Esophagus squamous epithelium (tissue), 5 donors: ENCODE results near the gene SMIM41. TPM values are rescaled to one million over a fixed set of nuclear protein-coding genes. Genes with fewer than 3 reads are reported as not detected.
A peak's percentile ranks its signal among the peaks of the same experiment; 100 is the strongest.

ENCODE experiments used
- DNase-seq: peaks from one replicate; lab custom pipeline; 2025; lab: John Stamatoyannopoulos, UW
- H3K27ac ChIP-seq, 4 donors: fragments of 200-600 bp; sonication (generic); one replicate each; pipeline ENCODE4 v1.5.1; 2016 to 2019; ENCODE audit warnings: mild to moderate bottlenecking in 1 of 4
- H3K27me3 ChIP-seq, 4 donors: fragments of 200-600 bp; sonication (generic); 1 replicate in 3 of 4; 2 replicates in 1 of 4; pipeline versions ENCODE4 v1.5.1 to v1.6.0; 2017 to 2021; ENCODE audit warnings: antibody characterized with exemption in 1 of 4
- H3K36me3 ChIP-seq, 3 donors: fragments of 200-600 bp; sonication (generic); one replicate each; pipeline ENCODE4 v1.5.1; 2016 to 2019
- H3K4me1 ChIP-seq, 3 donors: fragments of 200-600 bp; sonication (generic); one replicate each; pipeline ENCODE4 v1.5.1; 2017 to 2019
- H3K4me3 ChIP-seq, 4 donors: fragments of 200-600 bp; sonication (generic); 1 replicate in 3 of 4; 2 replicates in 1 of 4; pipeline ENCODE4 v1.5.1; 2016 to 2019; ENCODE audit warnings: mild to moderate bottlenecking in 2 of 4, moderate library complexity in 1 of 4
- H3K9me3 ChIP-seq, 3 donors: fragments of 200-600 bp; sonication (generic); one replicate each; pipeline ENCODE4 v1.5.1; 2016 to 2019
- POLR2A ChIP-seq, 4 donors: fragments of 450-650 bp; IDR thresholded peaks; one replicate each; pipeline ENCODE4 v1.6.1; 2017; ENCODE audit warnings: antibody characterized with exemption in 4 of 4, mild to moderate bottlenecking in 4 of 4, moderate library complexity in 3 of 4
- WGBS, 2 donors: methylation state at CpG; one replicate each; pipeline ENCODE4 v1.1.5; 2018; 5-methylcytosine and 5-hydroxymethylcytosine counted together
- intact Hi-C: fragments of 100-400 bp; cut with DNase I; formaldehyde crosslinking; loops from one replicate; pipeline ENCODE4 v1.15.0; 2022
- total RNA-seq, 4 donors: library from RNA; depleted of rRNA; stranded (reverse); fragments of >200 nt; gene quantifications; one replicate each; pipeline ENCODE4 v1.1.0, GENCODE V29; 2016
- TF ChIP-seq, protein P1 (sequence below), 6 experiments: fragments of 450-650 bp in 4 of 6; fragments of 200-600 bp in 2 of 6; sonication (generic) in 2 of 6; IDR thresholded peaks; one replicate each; pipeline ENCODE4 v1.5.1; 2016 to 2019; ENCODE audit warnings: antibody characterized with exemption in 6 of 6, mild to moderate bottlenecking in 4 of 6, moderate library complexity in 4 of 6
- donor health status: DM: yes; HTN: yes; CAD: no.

Gene SMIM41
- total RNA-seq, 4 donors from 2014 or later = 0.50 to 5.7 (median 1.8) TPM; not detected in 1

GRCh38 chr12:52145228-52146088, 66.0 kb downstream of the SMIM41 start:
- no peaks in the 10 kb centered on the region for H3K36me3 ChIP-seq
- H3K4me1 ChIP-seq = peaks cover 63 to 93% (median 67%) of the 10 kb centered on the region in 3 donors
- no peaks in the 10 kb centered on the region for H3K9me3 ChIP-seq
- peak overlapping the region; percentile 98 to 100 (median 99) for H3K27ac ChIP-seq
- no peak for DNase-seq
- no peak for TF ChIP-seq POLR2A (IDR thresholded peaks at IDR 0.05)
- TF ChIP-seq, protein P1, sequence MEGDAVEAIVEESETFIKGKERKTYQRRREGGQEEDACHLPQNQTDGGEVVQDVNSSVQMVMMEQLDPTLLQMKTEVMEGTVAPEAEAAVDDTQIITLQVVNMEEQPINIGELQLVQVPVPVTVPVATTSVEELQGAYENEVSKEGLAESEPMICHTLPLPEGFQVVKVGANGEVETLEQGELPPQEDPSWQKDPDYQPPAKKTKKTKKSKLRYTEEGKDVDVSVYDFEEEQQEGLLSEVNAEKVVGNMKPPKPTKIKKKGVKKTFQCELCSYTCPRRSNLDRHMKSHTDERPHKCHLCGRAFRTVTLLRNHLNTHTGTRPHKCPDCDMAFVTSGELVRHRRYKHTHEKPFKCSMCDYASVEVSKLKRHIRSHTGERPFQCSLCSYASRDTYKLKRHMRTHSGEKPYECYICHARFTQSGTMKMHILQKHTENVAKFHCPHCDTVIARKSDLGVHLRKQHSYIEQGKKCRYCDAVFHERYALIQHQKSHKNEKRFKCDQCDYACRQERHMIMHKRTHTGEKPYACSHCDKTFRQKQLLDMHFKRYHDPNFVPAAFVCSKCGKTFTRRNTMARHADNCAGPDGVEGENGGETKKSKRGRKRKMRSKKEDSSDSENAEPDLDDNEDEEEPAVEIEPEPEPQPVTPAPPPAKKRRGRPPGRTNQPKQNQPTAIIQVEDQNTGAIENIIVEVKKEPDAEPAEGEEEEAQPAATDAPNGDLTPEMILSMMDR (IDR thresholded peaks at IDR 0.05) = no peak
- H3K27me3 ChIP-seq = no peaks in the 10 kb centered on the region
- H3K4me3 ChIP-seq = peak overlapping the region in 1 of 4 donors; percentile 24
- WGBS, 2 donors = 74 to 84% methylated on average over 5 to 7 of the region's 18 CpGs
- intact Hi-C loops = no loop called here

GRCh38 chr12:52146089-52146821, 66.8 kb downstream of the SMIM41 start:
- H3K4me3 ChIP-seq = peak overlapping the region; percentile 7 to 32 (median 18)
- no peaks in the 10 kb centered on the region for H3K36me3 ChIP-seq
- H3K27me3 ChIP-seq = no peaks in the 10 kb centered on the region
- 77 to 78% methylated on average over 5 to 7 of the region's 8 CpGs for WGBS, 2 donors
- peak overlapping the region; percentile 98 to 100 (median 99) for H3K27ac ChIP-seq
- DNase-seq = no peak
- intact Hi-C loops = no loop called here
- H3K9me3 ChIP-seq = no peaks in the 10 kb centered on the region
- no peak for TF ChIP-seq POLR2A (IDR thresholded peaks at IDR 0.05)
- TF ChIP-seq, protein P1 (IDR thresholded peaks at IDR 0.05) = no peak
- H3K4me1 ChIP-seq = peaks cover 66 to 93% (median 74%) of the 10 kb centered on the region in 3 donors

DNA sequence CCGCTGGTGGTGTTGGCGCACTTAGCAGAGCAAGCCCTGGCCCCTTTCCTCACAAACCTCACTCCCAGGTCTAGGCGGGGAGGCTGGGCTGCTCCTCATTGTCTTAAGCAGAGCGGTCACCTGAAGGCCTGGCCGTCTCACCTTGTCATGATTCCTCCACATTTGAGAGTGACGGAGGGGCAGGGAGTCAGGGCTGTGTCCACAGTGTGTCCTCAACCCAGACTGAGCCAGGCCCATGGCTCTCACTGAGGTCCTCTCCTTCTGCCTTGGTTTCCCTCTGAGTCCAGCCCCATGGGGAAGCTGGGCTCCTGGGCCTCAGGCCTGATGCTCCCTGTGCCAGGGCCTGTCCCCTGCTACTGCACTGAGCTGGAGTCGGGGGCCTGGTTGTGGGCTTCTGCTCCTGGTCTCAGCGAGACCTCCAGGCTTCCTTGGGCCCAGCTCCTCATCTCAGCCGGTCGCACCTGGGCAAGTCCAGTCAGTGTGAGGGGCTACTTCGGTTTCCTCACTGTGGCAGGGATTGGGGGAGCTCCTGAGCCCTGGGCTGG, 67.4 kb downstream of the SMIM41 start:
- DNase-seq = no peak

DNA sequence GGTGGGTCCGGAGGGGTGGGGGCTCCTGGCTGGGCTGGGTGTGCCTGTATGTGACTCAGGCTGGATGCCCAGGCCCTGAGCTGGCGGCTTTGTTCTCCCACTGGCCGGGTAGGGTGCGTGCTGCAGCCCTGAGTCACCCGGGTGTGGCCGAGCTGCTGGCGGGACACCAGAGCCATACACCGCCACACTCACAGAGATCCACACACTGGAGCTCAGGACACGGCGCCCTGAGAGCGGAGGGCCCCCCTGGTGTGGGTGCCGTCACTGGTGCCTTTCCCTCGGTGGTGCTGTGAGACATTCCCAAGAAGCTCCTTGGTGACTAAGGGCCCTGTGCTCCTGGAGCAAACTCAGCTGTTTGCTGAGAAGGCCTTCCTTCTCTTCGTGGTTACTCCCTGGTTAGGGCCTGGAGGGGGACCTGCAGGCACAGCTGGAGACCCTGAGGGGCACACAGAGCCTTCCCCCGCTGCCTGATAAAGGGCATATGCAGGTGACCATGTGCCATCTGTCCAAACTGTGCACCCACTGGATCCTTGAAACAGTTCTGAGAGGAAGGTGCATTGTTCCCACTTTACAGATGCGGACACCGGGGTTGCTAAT, 68.0 kb downstream of the SMIM41 start:
- H3K36me3 ChIP-seq = no peaks in the 10 kb centered on the region
- 10 to 55% methylated on average over 2 of the region's 17 CpGs for WGBS, 2 donors
- H3K9me3 ChIP-seq = no peaks in the 10 kb centered on the region
- intact Hi-C loops = no loop called here
- TF ChIP-seq POLR2A (IDR thresholded peaks at IDR 0.05) = peak in 3 of 4 donors; percentile 61 to 65 (median 63)
- TF ChIP-seq, protein P1 (IDR thresholded peaks at IDR 0.05) = no peak
- peak overlapping the region; percentile 98 to 100 (median 99) for H3K27ac ChIP-seq
- peaks cover 0 to 3% (median 0%) of the 10 kb centered on the region in 4 donors for H3K27me3 ChIP-seq
- peak overlapping the region in 1 of 4 donors; percentile 32 for H3K4me3 ChIP-seq
- H3K4me1 ChIP-seq = peaks cover 78 to 98% (median 84%) of the 10 kb centered on the region in 3 donors
- peak; percentile 56 for DNase-seq

More for the DNA sequence above, 67.4 kb downstream of the SMIM41 start:
- no peaks in the 10 kb centered on the region for H3K9me3 ChIP-seq
- H3K4me3 ChIP-seq = peak overlapping the region; percentile 7 to 32 (median 18)
- WGBS, 2 donors = 60% methylated on average over 1 of the region's 11 CpGs
- intact Hi-C loops = no loop called here
- peaks cover 72 to 98% (median 80%) of the 10 kb centered on the region in 3 donors for H3K4me1 ChIP-seq
- H3K27ac ChIP-seq = peak overlapping the region; percentile 98 to 100 (median 99)
- H3K27me3 ChIP-seq = no peaks in the 10 kb centered on the region
- no peak for TF ChIP-seq POLR2A (IDR thresholded peaks at IDR 0.05)
- TF ChIP-seq, protein P1 (IDR thresholded peaks at IDR 0.05) = no peak
- no peaks in the 10 kb centered on the region for H3K36me3 ChIP-seq
